GM19238 (cell line): ENCODE measurements around the gene ITSN1.
"Not testable (repeated sequence)": the region's sequence is repeated elsewhere in the genome, so short reads cannot be mapped to it uniquely, and the experiment has no call there.

Experiments used
- DNase-seq: peaks from one replicate; pipeline ENCODE4 v3.0.0; 2011; ENCODE audit warnings: low spot score; ENCODE audit not compliant: insufficient read length

The ITSN1 gene

GRCh38 chr21:33858667-33859372 is 216.5 kb downstream of the ITSN1 start:
- no peak for DNase-seq

- no peak for DNase-seq
Measured at GRCh38 chr21:33859373-33860102, 217.2 kb downstream of the ITSN1 start.

GRCh38 chr21:33860332-33860879 is 218.1 kb downstream of the ITSN1 start:
- DNase-seq = no peak

- no peak for DNase-seq
Measured at GRCh38 chr21:33861125-33861524, 218.8 kb downstream of the ITSN1 start.

- not testable (repeated sequence) for DNase-seq
Measured at GRCh38 chr21:33863191-33863590, 220.9 kb downstream of the ITSN1 start.

- DNase-seq = no peak
Measured at GRCh38 chr21:33864150-33864549, 221.8 kb downstream of the ITSN1 start.

GRCh38 chr21:33865176-33865575 is 222.9 kb downstream of the ITSN1 start:
- DNase-seq = no peak

GRCh38 chr21:33865996-33866575 is 223.8 kb downstream of the ITSN1 start:
- DNase-seq = no peak

- no peak for DNase-seq
Measured at GRCh38 chr21:33866826-33867225, 224.5 kb downstream of the ITSN1 start.

- DNase-seq = not testable (repeated sequence)
Measured at GRCh38 chr21:33867868-33868267, 225.6 kb downstream of the ITSN1 start.

- DNase-seq = no peak
Measured at GRCh38 chr21:33869873-33870272, 227.6 kb downstream of the ITSN1 start.

GRCh38 chr21:33870768-33871167 is 228.5 kb downstream of the ITSN1 start:
- DNase-seq = no peak

GRCh38 chr21:33871171-33871570 is 228.9 kb downstream of the ITSN1 start:
- DNase-seq = no peak

GRCh38 chr21:33872881-33873515 is 230.7 kb downstream of the ITSN1 start:
- no peak for DNase-seq

GRCh38 chr21:33874161-33874560 is 231.9 kb downstream of the ITSN1 start:
- no peak for DNase-seq

GRCh38 chr21:33875026-33875695 is 232.9 kb downstream of the ITSN1 start:
- no peak for DNase-seq

GRCh38 chr21:33878824-33879223 is 236.5 kb downstream of the ITSN1 start:
- DNase-seq = no peak

GRCh38 chr21:33880626-33881025 is 238.3 kb downstream of the ITSN1 start:
- no peak for DNase-seq

- no peak for DNase-seq
Measured at GRCh38 chr21:33881689-33882440, 239.6 kb downstream of the ITSN1 start.

- DNase-seq = no peak
Measured at GRCh38 chr21:33883118-33883517, 240.8 kb downstream of the ITSN1 start.
